Right lobe of liver (tissue), 4 donors: ENCODE data around the gene RGS13.
"Not testable (repeated sequence)": the region's sequence is repeated elsewhere in the genome, so short reads cannot be mapped to it uniquely, and the experiment has no call there.

Source experiments
- CTCF ChIP-seq, 4 donors: fragments of 200-600 bp in 3 of 4; fragments of 450-650 bp in 1 of 4; IDR thresholded peaks; one replicate each; pipeline versions ENCODE4 v1.5.1 to v1.8.0; 2016 to 2022; ENCODE audit warnings: antibody characterized with exemption in 4 of 4, mild to moderate bottlenecking in 2 of 4
- POLR2A ChIP-seq: fragments of 450-650 bp; IDR thresholded peaks from one replicate; pipeline ENCODE4 v1.6.1; 2017; ENCODE audit warnings: antibody characterized with exemption, mild to moderate bottlenecking
- donor health status: DM: no; HTN: no; CAD: no.
- donor health status: DM: no; HTN: no; CAD: no.
- donor health status: DM: no; HTN: yes; CAD: no.

- not testable (repeated sequence) for TF ChIP-seq CTCF (IDR thresholded peaks at IDR 0.05); POLR2A
Measured at GRCh38 chr1:192683081-192683480, 47.1 kb downstream of the RGS13 start.
